ENCODE results near the gene PHLDB1. TPM values are rescaled to one million over a fixed set of nuclear protein-coding genes. Genes with fewer than 3 reads are reported as not detected.

PHLDB1 gene
- total RNA-seq, 2 donors from 2014 or later = 45.9 to 54.9 TPM

- Histone ChIP-seq H3K27me3 (ENCODE audit: control insufficient read depth, insufficient read depth, low read length, poor library complexity, severe bottlenecking) (no peaks in the 10 kb centered on the region), H3K4me3 (ENCODE audit: low read length) (no peak overlapping the region), H3K27ac (ENCODE audit: low read depth, low read length) (no peak overlapping the region), H3K9me3 (ENCODE audit: control insufficient read depth, low read length) (no peaks in the 10 kb centered on the region), H3K36me3 (ENCODE audit: control insufficient read depth, insufficient read depth, low read length) (peaks cover 2% of the 10 kb centered on the region), H3K4me1 (ENCODE audit: control insufficient read depth, insufficient read depth, low read length) (no peaks in the 10 kb centered on the region), H3K9ac (ENCODE audit: extremely low read depth, low read length, poor library complexity, severe bottlenecking) (no peak overlapping the region)
- Mint-ChIP-seq H3K9me3 (no peaks in the 10 kb centered on the region), H3K36me3 (ENCODE audit: low read depth) (peaks cover 8% of the 10 kb centered on the region), H3K4me1 (peaks cover 14% of the 10 kb centered on the region), H3K4me3 (no peak overlapping the region), H3K27me3 (ENCODE audit: insufficient read depth) (no peaks in the 10 kb centered on the region), H3K27ac (no peak overlapping the region)
- DNase-seq = peak; percentile 58
- 90% methylated on average over 10 to 14 of the region's 14 CpGs for WGBS, 2 experiments (ENCODE audit: insufficient coverage in 1 of 2, insufficient read length in 1 of 2)
- no peak for TF ChIP-seq CTCF (conservative IDR thresholded peaks at IDR 0.05)
Observed at GRCh38 chr11:118659953-118660680, 52.7 kb downstream of the PHLDB1 start.

- Mint-ChIP-seq H3K4me1 (peaks cover 14% of the 10 kb centered on the region), H3K4me3 (no peak overlapping the region), H3K27me3 (ENCODE audit: insufficient read depth) (no peaks in the 10 kb centered on the region), H3K36me3 (ENCODE audit: low read depth) (peaks cover 4% of the 10 kb centered on the region), H3K9me3 (no peaks in the 10 kb centered on the region), H3K27ac (no peak overlapping the region)
- no peaks in the 10 kb centered on the region for H3K4me1 ChIP-seq (ENCODE audit: control insufficient read depth, insufficient read depth, low read length)
- no peak for TF ChIP-seq CTCF (conservative IDR thresholded peaks at IDR 0.05)
- no peak overlapping the region for H3K9ac ChIP-seq (ENCODE audit: extremely low read depth, low read length, poor library complexity, severe bottlenecking)
- WGBS, 2 experiments (ENCODE audit: insufficient coverage in 1 of 2, insufficient read length in 1 of 2) = 88 to 92% methylated on average over 7 of the region's 7 CpGs
- no peak for DNase-seq
- no peaks in the 10 kb centered on the region for H3K9me3 ChIP-seq (ENCODE audit: control insufficient read depth, low read length)
- no peak overlapping the region for H3K27ac ChIP-seq (ENCODE audit: low read depth, low read length)
- no peaks in the 10 kb centered on the region for H3K36me3 ChIP-seq (ENCODE audit: control insufficient read depth, insufficient read depth, low read length)
- H3K27me3 ChIP-seq (ENCODE audit: control insufficient read depth, insufficient read depth, low read length, poor library complexity, severe bottlenecking) = no peaks in the 10 kb centered on the region
- H3K4me3 ChIP-seq (ENCODE audit: low read length) = no peak overlapping the region
Observed at GRCh38 chr11:118660681-118661424, 53.4 kb downstream of the PHLDB1 start.

- peak; percentile 45 for DNase-seq
- Mint-ChIP-seq H3K27me3 (ENCODE audit: insufficient read depth) (peaks cover 1% of the 10 kb centered on the region), H3K36me3 (ENCODE audit: low read depth) (peaks cover 3% of the 10 kb centered on the region), H3K4me1 (peaks cover 14% of the 10 kb centered on the region), H3K4me3 (no peak overlapping the region), H3K9me3 (no peaks in the 10 kb centered on the region), H3K27ac (no peak overlapping the region)
- 93 to 97% methylated on average over 15 to 18 of the region's 19 CpGs for WGBS, 2 experiments (ENCODE audit: insufficient coverage in 1 of 2, insufficient read length in 1 of 2)
- Histone ChIP-seq H3K4me3 (ENCODE audit: low read length) (no peak overlapping the region), H3K9ac (ENCODE audit: extremely low read depth, low read length, poor library complexity, severe bottlenecking) (no peak overlapping the region), H3K36me3 (ENCODE audit: control insufficient read depth, insufficient read depth, low read length) (no peaks in the 10 kb centered on the region), H3K27me3 (ENCODE audit: control insufficient read depth, insufficient read depth, low read length, poor library complexity, severe bottlenecking) (no peaks in the 10 kb centered on the region), H3K9me3 (ENCODE audit: control insufficient read depth, low read length) (no peaks in the 10 kb centered on the region), H3K4me1 (ENCODE audit: control insufficient read depth, insufficient read depth, low read length) (no peaks in the 10 kb centered on the region), H3K27ac (ENCODE audit: low read depth, low read length) (no peak overlapping the region)
- TF ChIP-seq CTCF (conservative IDR thresholded peaks at IDR 0.05) = no peak
Observed at GRCh38 chr11:118661425-118662301, 54.2 kb downstream of the PHLDB1 start.
